HFFc6 (cell line): Measurements from ENCODE around the gene TEX2. TPM values are rescaled to one million over a fixed set of nuclear protein-coding genes. Genes with fewer than 3 reads are reported as not detected.

Experiments used
- DNase-seq: peaks from one replicate; pipeline ENCODE4 v3.0.0-alpha.2; 2018
- H3K27ac Mint-ChIP-seq: 2 replicates; pipeline ENCODE4 v1.8.0; 2020; ENCODE audit warnings: mild to moderate bottlenecking, mixed read lengths
- H3K27me3 Mint-ChIP-seq: 2 replicates; pipeline ENCODE4 v1.8.0; 2021; ENCODE audit warnings: mild to moderate bottlenecking, moderate library complexity, mixed read lengths; ENCODE audit not compliant: insufficient read depth
- H3K36me3 Mint-ChIP-seq: 2 replicates; pipeline ENCODE4 v1.8.0; 2021; ENCODE audit warnings: low read depth, mixed read lengths
- H3K4me1 Mint-ChIP-seq: 2 replicates; pipeline ENCODE4 v1.8.0; 2020; ENCODE audit warnings: low read depth, mixed read lengths
- H3K4me3 Mint-ChIP-seq: 2 replicates; pipeline ENCODE4 v1.8.0; 2020; ENCODE audit warnings: mild to moderate bottlenecking, moderate library complexity, mixed read lengths
- H3K9me3 Mint-ChIP-seq: 2 replicates; pipeline ENCODE4 v1.8.0; 2020; ENCODE audit warnings: mild to moderate bottlenecking, mixed read lengths
- CTCF ChIP-seq: fragments of 200-600 bp; sonication (generic); IDR thresholded peaks from 2 replicates; pipeline ENCODE4 v1.5.0; 2021; ENCODE audit warnings: antibody characterized with exemption, mild to moderate bottlenecking
- total RNA-seq, 6 experiments: library from RNA; stranded (reverse); fragmentation: NEBNext Ultra II Directional; extraction: Animal tissue kit (Norgen Biotek cat#: 25700); gene quantifications; 2 replicates in 1 of 6; 3 replicates in 5 of 6; pipeline ENCODE4 v1.2.3, GENCODE V29; 2021

The TEX2 gene
- total RNA-seq, 6 experiments from 2014 or later, result 41.2 to 58.7 (median 44.4) TPM

- peaks cover 9% of the 10 kb centered on the region; the same call in 1 of the 2 replicates for H3K27me3 Mint-ChIP-seq
- peak within 1 kb of the TSS; percentile 91 for H3K4me3 Mint-ChIP-seq
- H3K4me1 Mint-ChIP-seq, result peaks cover 51% of the 10 kb centered on the region
- DNase-seq, result peak; percentile 89
- peak within 1 kb of the TSS; percentile 99 for H3K27ac Mint-ChIP-seq
- TF ChIP-seq CTCF, result no peak
- no peaks in the 10 kb centered on the region for H3K36me3 Mint-ChIP-seq
- H3K9me3 Mint-ChIP-seq, result no peaks in the 10 kb centered on the region
Observed at GRCh38 chr17:64129765-64130558, 133.1 kb downstream of the TEX2 start, which contains the start of gene ERN1. Gene ERN1, minus strand, starts transcription at chr17:64130144. Its CDS starts 115 bp downstream, at chr17:64130029.

- Mint-ChIP-seq H3K4me1 (peaks cover 51% of the 10 kb centered on the region), H3K27me3 (peaks cover 9% of the 10 kb centered on the region; the same call in 1 of the 2 replicates), H3K36me3 (peaks cover 3% of the 10 kb centered on the region), H3K27ac (peak overlapping the region; percentile 77), H3K4me3 (peak overlapping the region; percentile 91), H3K9me3 (no peaks in the 10 kb centered on the region)
- no peak for DNase-seq
- no peak for TF ChIP-seq CTCF
Observed at GRCh38 chr17:64129515-64129764, 133.6 kb downstream of the TEX2 start.

GRCh38 chr17:64128787-64129514 is 134.1 kb downstream of the TEX2 start:
- Mint-ChIP-seq H3K4me1 (peaks cover 52% of the 10 kb centered on the region), H3K9me3 (no peaks in the 10 kb centered on the region), H3K4me3 (peak overlapping the region; percentile 91), H3K36me3 (peaks cover 8% of the 10 kb centered on the region), H3K27ac (peak overlapping the region; percentile 77), H3K27me3 (peaks cover 9% of the 10 kb centered on the region; the same call in 1 of the 2 replicates)
- TF ChIP-seq CTCF, result no peak
- peak; percentile 22 for DNase-seq

GRCh38 chr17:64126918-64127317 is 136.1 kb downstream of the TEX2 start:
- peak overlapping the region; percentile 42 for H3K27ac Mint-ChIP-seq
- H3K4me3 Mint-ChIP-seq, result peak overlapping the region; percentile 32
- H3K36me3 Mint-ChIP-seq, result peaks cover 10% of the 10 kb centered on the region
- DNase-seq, result peak; percentile 38
- H3K9me3 Mint-ChIP-seq, result no peaks in the 10 kb centered on the region
- H3K4me1 Mint-ChIP-seq, result peaks cover 61% of the 10 kb centered on the region
- TF ChIP-seq CTCF, result no peak
- H3K27me3 Mint-ChIP-seq, result peaks cover 7% of the 10 kb centered on the region; the same call in 1 of the 2 replicates

- peaks cover 10% of the 10 kb centered on the region for H3K36me3 Mint-ChIP-seq
- peak overlapping the region; percentile 32; the same call in 1 of the 2 replicates for H3K4me3 Mint-ChIP-seq
- no peak for TF ChIP-seq CTCF
- H3K27me3 Mint-ChIP-seq, result peaks cover 7% of the 10 kb centered on the region; the same call in 1 of the 2 replicates
- peak; percentile 31 for DNase-seq
- peak overlapping the region; percentile 42 for H3K27ac Mint-ChIP-seq
- H3K4me1 Mint-ChIP-seq, result peaks cover 53% of the 10 kb centered on the region
- no peaks in the 10 kb centered on the region for H3K9me3 Mint-ChIP-seq
Observed at GRCh38 chr17:64125937-64126336, 137.1 kb downstream of the TEX2 start.
